Lung (tissue), 12 donors: ENCODE results near the gene CERK. TPM values are rescaled to one million over a fixed set of nuclear protein-coding genes. Genes with fewer than 3 reads are reported as not detected.

Experiments
- ATAC-seq: fragments of 200-7000 bp; cut with Tn5 transposase; one replicate; pipeline ENCODE4 v1.9.1; 2020; ENCODE audit warnings: moderate number of reproducible peaks; ENCODE audit not compliant: insufficient read depth, low FRiP score
- DNase-seq, 3 donors: peaks; one replicate each; pipeline ENCODE4 v3.0.0-alpha.2; 2013 to 2017
- H3K27ac ChIP-seq, 2 donors: one replicate each; pipeline ENCODE4 v1.5.1; 2013; ENCODE audit warnings: mild to moderate bottlenecking in 2 of 2, moderate library complexity in 2 of 2, control low read depth in 1 of 2, inconsistent platforms in 1 of 2, low read depth in 1 of 2, low read length in 1 of 2
- H3K27me3 ChIP-seq, 3 donors: one replicate each; pipeline ENCODE4 v1.5.1; 2013; ENCODE audit warnings: low read length in 2 of 3; ENCODE audit not compliant: control insufficient read depth in 3 of 3, insufficient read depth in 3 of 3
- H3K36me3 ChIP-seq, 4 donors: one replicate each; pipeline ENCODE4 v1.5.1; 2013; ENCODE audit warnings: low read length in 4 of 4, mild to moderate bottlenecking in 1 of 4, moderate library complexity in 1 of 4; ENCODE audit not compliant: control insufficient read depth in 4 of 4, insufficient read depth in 4 of 4
- H3K4me1 ChIP-seq, 5 donors: one replicate each; pipeline ENCODE4 v1.5.1; 2013; ENCODE audit warnings: low read length in 5 of 5, mild to moderate bottlenecking in 2 of 5, moderate library complexity in 1 of 5; ENCODE audit not compliant: control insufficient read depth in 5 of 5, insufficient read depth in 5 of 5
- H3K4me3 ChIP-seq: one replicate; pipeline ENCODE4 v1.5.1; 2013; ENCODE audit warnings: mild to moderate bottlenecking, control low read depth, moderate library complexity
- H3K9ac ChIP-seq, 2 donors: one replicate each; pipeline ENCODE4 v1.5.1; 2013; ENCODE audit warnings: low read length in 2 of 2, control low read depth in 1 of 2; ENCODE audit not compliant: insufficient read depth in 1 of 2
- H3K9me3 ChIP-seq, 4 donors: one replicate each; pipeline ENCODE4 v1.5.1; 2013; ENCODE audit warnings: low read length in 3 of 4, mild to moderate bottlenecking in 1 of 4, moderate library complexity in 1 of 4; ENCODE audit not compliant: control insufficient read depth in 4 of 4, insufficient read depth in 3 of 4
- WGBS, 2 donors: extraction: QIAGEN DNeasy Blood & Tissue Kit; methylation state at CpG; one replicate each; pipeline ENCODE4 v1.1.7; 2013; 5-methylcytosine and 5-hydroxymethylcytosine counted together
- polyA plus RNA-seq, 2 donors: library from polyadenylated mRNA; stranded (reverse); fragments of 200-250 nt; gene quantifications; one replicate each; pipeline ENCODE4 v1.2.1, GENCODE V29; 2013
- total RNA-seq, 2 donors: library from RNA; depleted of rRNA in 1 of 2; stranded (reverse); fragments of >200 nt in 1 of 2; gene quantifications; one replicate each; pipeline ENCODE4 v1.2.1, GENCODE V29; 2014 to 2021
- TF ChIP-seq, protein P1 (sequence below): IDR thresholded peaks from 2 replicates; pipeline ENCODE4 v1.5.1; 2012; ENCODE audit warnings: mild to moderate bottlenecking; ENCODE audit errors: control extremely low read depth, extremely low read depth
- donor health status: control.
- donor health status: control.
- donor health status: Bipolar disorder and iron deficiency.
- donor health status: healthy.
- donor health status: DM: yes; HTN: yes; CAD: no.

Gene CERK
- total and polyA plus RNA-seq, 4 donors: 12.1 to 36.2 (median 31.7) TPM

DNA sequence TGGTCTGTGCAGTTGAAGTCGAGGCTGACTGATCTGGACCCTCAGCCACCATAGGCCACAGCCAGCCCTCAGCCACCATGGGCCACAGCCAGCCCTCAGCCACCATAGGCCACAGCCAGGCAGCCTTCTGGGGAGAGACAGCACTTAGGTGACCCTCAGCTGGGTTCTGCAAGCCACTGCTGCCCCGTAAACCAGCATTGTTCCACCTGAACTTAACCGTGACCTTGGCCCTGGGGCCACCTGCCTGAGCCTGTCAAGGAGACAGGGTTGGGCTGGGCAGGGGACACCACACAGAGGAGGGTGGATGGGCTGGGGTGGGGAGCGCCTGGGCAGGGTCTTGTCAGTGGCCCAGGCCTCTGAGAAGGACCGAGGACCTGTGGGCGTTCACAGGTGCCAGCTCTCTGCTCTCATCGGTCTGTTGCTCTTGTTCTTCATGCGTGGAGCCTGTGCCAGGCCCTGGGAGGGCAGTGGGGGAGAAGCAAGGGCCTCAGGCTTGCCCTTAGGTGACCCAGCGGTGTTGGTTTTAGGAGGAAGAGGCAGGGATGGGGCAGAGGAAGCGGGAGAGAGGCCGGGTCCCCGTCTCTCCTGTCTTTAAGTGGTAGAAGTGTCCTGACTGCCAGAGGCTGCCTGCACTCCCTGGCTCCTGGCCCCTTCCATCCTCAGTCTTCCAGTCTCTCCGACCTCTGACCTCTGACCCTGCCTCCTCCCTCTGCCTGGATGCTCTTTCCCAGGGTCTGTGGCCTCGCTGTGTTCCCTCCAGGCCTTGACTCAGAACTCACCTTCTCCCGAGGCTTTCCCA is 81.0 kb downstream of the CERK start:
- Histone ChIP-seq H3K4me1 (peaks cover 3 to 16% (median 11%) of the 10 kb centered on the region in 5 donors), H3K27me3 (no peaks in the 10 kb centered on the region), H3K27ac (no peak overlapping the region), H3K9ac (no peak overlapping the region), H3K9me3 (no peaks in the 10 kb centered on the region), H3K4me3 (no peak overlapping the region), H3K36me3 (peaks cover 0 to 12% (median 0%) of the 10 kb centered on the region in 4 donors)
- TF ChIP-seq, protein P1, sequence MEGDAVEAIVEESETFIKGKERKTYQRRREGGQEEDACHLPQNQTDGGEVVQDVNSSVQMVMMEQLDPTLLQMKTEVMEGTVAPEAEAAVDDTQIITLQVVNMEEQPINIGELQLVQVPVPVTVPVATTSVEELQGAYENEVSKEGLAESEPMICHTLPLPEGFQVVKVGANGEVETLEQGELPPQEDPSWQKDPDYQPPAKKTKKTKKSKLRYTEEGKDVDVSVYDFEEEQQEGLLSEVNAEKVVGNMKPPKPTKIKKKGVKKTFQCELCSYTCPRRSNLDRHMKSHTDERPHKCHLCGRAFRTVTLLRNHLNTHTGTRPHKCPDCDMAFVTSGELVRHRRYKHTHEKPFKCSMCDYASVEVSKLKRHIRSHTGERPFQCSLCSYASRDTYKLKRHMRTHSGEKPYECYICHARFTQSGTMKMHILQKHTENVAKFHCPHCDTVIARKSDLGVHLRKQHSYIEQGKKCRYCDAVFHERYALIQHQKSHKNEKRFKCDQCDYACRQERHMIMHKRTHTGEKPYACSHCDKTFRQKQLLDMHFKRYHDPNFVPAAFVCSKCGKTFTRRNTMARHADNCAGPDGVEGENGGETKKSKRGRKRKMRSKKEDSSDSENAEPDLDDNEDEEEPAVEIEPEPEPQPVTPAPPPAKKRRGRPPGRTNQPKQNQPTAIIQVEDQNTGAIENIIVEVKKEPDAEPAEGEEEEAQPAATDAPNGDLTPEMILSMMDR: no peak
- DNase-seq: no peak
- no peak for ATAC-seq
- WGBS, 2 donors: 89 to 93% methylated on average over 15 of the region's 15 CpGs

DNA sequence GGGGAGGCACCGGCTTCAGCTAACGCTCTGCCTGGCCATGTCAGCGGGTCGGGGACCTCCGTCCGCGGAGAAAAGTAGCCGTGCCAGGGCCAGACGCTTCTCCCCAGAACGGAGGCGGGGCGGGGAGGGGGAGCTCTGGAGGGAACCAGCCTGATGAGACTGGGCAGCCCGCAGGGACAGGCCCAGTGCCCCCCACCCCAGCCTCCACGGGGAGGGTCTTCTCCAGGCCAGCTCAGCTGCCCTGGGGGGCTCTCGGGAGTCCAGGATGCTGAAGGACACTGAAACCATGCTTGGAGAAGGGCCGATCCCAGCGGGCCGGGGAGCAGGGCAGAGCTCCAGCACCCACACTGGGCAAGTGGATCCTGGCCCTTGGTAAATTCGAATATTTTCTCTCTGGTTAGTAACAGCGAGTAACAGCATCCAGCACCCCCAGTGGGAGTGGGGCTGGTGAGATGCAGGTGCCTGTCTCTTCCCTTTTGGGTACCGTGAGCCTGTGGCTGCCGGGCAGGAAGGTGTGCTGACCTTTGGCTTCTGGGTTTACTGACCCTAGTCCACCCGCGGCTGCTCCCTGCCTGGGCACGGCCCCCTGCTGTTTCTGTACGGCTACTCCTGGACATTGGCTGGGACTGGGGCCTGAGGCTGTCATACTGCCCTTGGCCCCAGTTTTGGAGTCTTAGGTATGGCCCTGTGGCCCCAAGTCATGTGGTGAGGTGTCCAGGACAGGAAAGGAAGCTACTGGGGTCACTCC is 82.0 kb downstream of the CERK start:
- DNase-seq (no peak), ATAC-seq (no peak)
- H3K9ac ChIP-seq: no peak overlapping the region
- H3K27me3 ChIP-seq: no peaks in the 10 kb centered on the region
- H3K4me1 ChIP-seq: peaks cover 3 to 18% (median 11%) of the 10 kb centered on the region in 5 donors
- no peak overlapping the region for H3K27ac ChIP-seq
- H3K36me3 ChIP-seq: peaks cover 0 to 9% (median 0%) of the 10 kb centered on the region in 4 donors
- no peak overlapping the region for H3K4me3 ChIP-seq
- no peaks in the 10 kb centered on the region for H3K9me3 ChIP-seq
- WGBS, 2 donors: 93 to 94% methylated on average over 25 to 26 of the region's 26 CpGs
- TF ChIP-seq, protein P1: no peak

DNA sequence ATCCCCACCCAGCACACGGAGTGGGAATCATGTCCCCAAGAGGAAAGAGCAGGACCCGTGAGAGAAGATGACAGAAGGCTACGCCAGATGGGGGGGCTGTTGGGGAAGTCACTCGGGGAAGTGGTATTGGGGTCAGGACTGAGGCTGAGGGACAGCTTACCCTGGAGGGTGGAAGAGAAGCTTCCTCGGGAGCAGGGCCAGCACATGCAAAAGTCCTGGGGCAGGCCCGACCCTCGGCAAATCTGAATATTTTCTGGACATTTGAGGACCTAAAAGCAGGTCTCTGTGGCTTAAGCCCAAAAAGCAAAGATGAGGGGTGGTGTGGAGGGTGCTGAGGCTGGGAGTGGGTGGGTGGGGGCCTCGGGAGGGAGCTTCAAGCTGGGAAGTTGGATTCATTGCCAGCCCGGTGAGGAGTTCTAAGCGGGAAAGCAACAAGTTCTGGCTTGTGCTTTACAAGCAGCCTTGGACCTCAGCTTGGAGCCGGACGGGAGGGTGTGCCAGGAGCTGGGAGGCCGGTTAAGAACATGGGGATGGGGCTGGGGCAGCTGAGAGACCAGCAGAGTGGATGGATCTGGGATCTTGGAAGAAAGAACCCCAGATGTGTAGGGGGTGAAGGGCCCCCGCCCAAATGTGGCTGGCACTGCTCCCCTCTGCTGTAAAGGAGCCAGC is 83.0 kb downstream of the CERK start:
- Histone ChIP-seq H3K9me3 (no peaks in the 10 kb centered on the region), H3K9ac (no peak overlapping the region), H3K36me3 (peaks cover 0 to 9% (median 0%) of the 10 kb centered on the region in 4 donors), H3K4me1 (peaks cover 3 to 25% (median 16%) of the 10 kb centered on the region in 5 donors), H3K27me3 (no peaks in the 10 kb centered on the region), H3K27ac (no peak overlapping the region), H3K4me3 (no peak overlapping the region)
- TF ChIP-seq, protein P1: no peak
- ATAC-seq: no peak
- DNase-seq: no peak
- 85 to 89% methylated on average over 14 of the region's 14 CpGs for WGBS, 2 donors
